HG03196 (cell line): ENCODE results near the gene B3GNT8.
"Not testable (repeated sequence)": the region's sequence is repeated elsewhere in the genome, so short reads cannot be mapped to it uniquely, and the experiment has no call there.

Source experiments
- ATAC-seq: cut with Tn5 transposase; IDR thresholded peaks from one replicate; pipeline ENCODE4 v1.9.1; 2021; ENCODE audit not compliant: unreplicated experiment

Gene B3GNT8

GRCh38 chr19:41426952-41427646, at the start of gene B3GNT8:
TSS of gene B3GNT8 (minus strand) at chr19:41427374. CDS start at chr19:41426778, 596 bp downstream.
- ATAC-seq: no peak

GRCh38 chr19:41476583-41476982, 49.4 kb upstream of the B3GNT8 start:
- ATAC-seq: no peak

- not testable (repeated sequence) for ATAC-seq
These were observed 36.4 kb upstream of the B3GNT8 start for GRCh38 chr19:41463257-41464256.

- no peak for ATAC-seq
These were observed 35.3 kb upstream of the B3GNT8 start for GRCh38 chr19:41462497-41462896.

- peak; percentile 77 for ATAC-seq
These were observed 30.1 kb upstream of the B3GNT8 start for GRCh38 chr19:41457241-41457640.

GRCh38 chr19:41456342-41456918, 29.3 kb upstream of the B3GNT8 start:
- ATAC-seq: no peak

GRCh38 chr19:41455936-41456335, 28.8 kb upstream of the B3GNT8 start:
- no peak for ATAC-seq

GRCh38 chr19:41452584-41453275, 25.6 kb upstream of the B3GNT8 start:
- ATAC-seq: no peak

- no peak for ATAC-seq
These were observed 22.6 kb upstream of the B3GNT8 start for GRCh38 chr19:41449865-41450178.

GRCh38 chr19:41449079-41449864, 22.1 kb upstream of the B3GNT8 start:
- ATAC-seq: no peak

GRCh38 chr19:41447732-41448332, 20.7 kb upstream of the B3GNT8 start:
- no peak for ATAC-seq

GRCh38 chr19:41445575-41445974, 18.4 kb upstream of the B3GNT8 start:
- ATAC-seq: no peak

- ATAC-seq: no peak
These were observed 16.8 kb upstream of the B3GNT8 start for GRCh38 chr19:41443813-41444455.

- no peak for ATAC-seq
These were observed 15.5 kb upstream of the B3GNT8 start, which contains the start of gene ERICH4 for GRCh38 chr19:41442473-41443355. TSS of gene ERICH4 (plus strand) at chr19:41443156. CDS start at chr19:41443170, 14 bp downstream.

GRCh38 chr19:41441321-41441945, 14.3 kb upstream of the B3GNT8 start:
- ATAC-seq: no peak

GRCh38 chr19:41439441-41440222, 12.5 kb upstream of the B3GNT8 start, which contains the start of gene DMAC2:
TSS of gene DMAC2 (minus strand) at chr19:41439912. CDS start at chr19:41439899, 13 bp downstream.
- ATAC-seq: peak; percentile 85
